Adrenal gland (tissue), 12 donors: ENCODE results near the gene OR2M5. TPM values are rescaled to one million over a fixed set of nuclear protein-coding genes. Genes with fewer than 3 reads are reported as not detected.

Source experiments
- DNase-seq, 7 donors: peaks; one replicate each; pipeline ENCODE4 v3.0.0-alpha.2; 2019 to 2020
- H3K27ac ChIP-seq, 5 donors: fragments of 200-600 bp; sonication (generic) in 4 of 5; 1 replicate in 3 of 5; 2 replicates in 2 of 5; pipeline versions ENCODE4 v1.5.1 to v1.8.0; 2016 to 2020; ENCODE audit warnings: mild to moderate bottlenecking in 1 of 5
- H3K27me3 ChIP-seq: fragments of 200-600 bp; 2 replicates; pipeline ENCODE4 v1.8.0; 2021
- H3K36me3 ChIP-seq, 2 donors: fragments of 200-600 bp; replicated peaks in 1 of 2; 1 replicate in 1 of 2; 2 replicates in 1 of 2; pipeline versions ENCODE4 v1.5.1 to v1.8.0; 2018 to 2022
- H3K4me1 ChIP-seq, 2 donors: fragments of 200-600 bp; replicated peaks in 1 of 2; 1 replicate in 1 of 2; 2 replicates in 1 of 2; pipeline versions ENCODE4 v1.5.1 to v1.8.0; 2018 to 2021
- H3K4me3 ChIP-seq, 4 donors: fragments of 200-600 bp; sonication (generic) in 3 of 4; one replicate each; pipeline ENCODE4 v1.5.1; 2016 to 2018
- H3K9me3 ChIP-seq, 3 donors: fragments of 200-600 bp; sonication (generic) in 1 of 3; replicated peaks in 1 of 3; 1 replicate in 2 of 3; 2 replicates in 1 of 3; pipeline versions ENCODE4 v1.5.1 to v1.8.0; 2016 to 2021
- POLR2A ChIP-seq, 2 donors: fragments of 450-650 bp; IDR thresholded peaks; one replicate each; pipeline ENCODE4 v1.6.1; 2017; ENCODE audit warnings: antibody characterized with exemption in 2 of 2, mild to moderate bottlenecking in 2 of 2, moderate library complexity in 1 of 2
- WGBS, 4 donors: extraction: QIAGEN DNeasy Blood & Tissue Kit in 2 of 4; methylation state at CpG; one replicate each; pipeline versions ENCODE4 v1.1.5 to v1.1.7; 2013 to 2017; 5-methylcytosine and 5-hydroxymethylcytosine counted together
- intact Hi-C, 2 donors: fragments of 100-400 bp; cut with DNase I; formaldehyde crosslinking; loops; one replicate each; pipeline versions ENCODE4 v1.14.1 to v1.15.0; 2022 to 2023
- polyA plus RNA-seq, 3 donors: library from polyadenylated mRNA; stranded (reverse); fragments of 200-250 nt in 2 of 3; fragments of 350-450 nt in 1 of 3; fragmentation: Illumina TruSeq in 1 of 3; extraction: RNeasy Lipid Tissue Mini Kit (QIAGEN cat#74804) in 1 of 3; gene quantifications; one replicate each; pipeline ENCODE4 v1.2.3, GENCODE V29; 2013 to 2014
- total RNA-seq, 9 donors: library from RNA; depleted of rRNA in 4 of 9; stranded (reverse); fragments of >200 nt in 4 of 9; fragments of 120-200 nt in 1 of 9; fragmentation: NEBNext Ultra II Directional in 1 of 9; extraction: Animal tissue kit (Norgen Biotek cat#: 25700) in 1 of 9; gene quantifications; one replicate each; pipeline versions ENCODE4 v1.1.0 to v1.2.4, GENCODE V29; 2013 to 2023
- TF ChIP-seq, protein P1 (sequence below), 6 experiments: fragments of 450-650 bp in 4 of 6; fragments of 200-600 bp in 2 of 6; sonication (generic) in 1 of 6; IDR thresholded peaks; 1 replicate in 5 of 6; 2 replicates in 1 of 6; pipeline versions ENCODE4 v1.5.1 to v1.8.0; 2016 to 2021; ENCODE audit warnings: antibody characterized with exemption in 6 of 6, mild to moderate bottlenecking in 2 of 6, moderate library complexity in 1 of 6
- donor health status: healthy with polysubstance abuse.
- donor health status: Bipolar disorder and iron deficiency.
- donor health status: DM: yes; HTN: yes; CAD: no.
- donor health status: DM: no; HTN: no; CAD: no.
- donor health status: DM: no; HTN: no; CAD: no.
- donor health status: DM: yes; HTN: yes; CAD: no.

OR2M5 gene
- total and polyA plus RNA-seq, 12 donors: not detected

DNA sequence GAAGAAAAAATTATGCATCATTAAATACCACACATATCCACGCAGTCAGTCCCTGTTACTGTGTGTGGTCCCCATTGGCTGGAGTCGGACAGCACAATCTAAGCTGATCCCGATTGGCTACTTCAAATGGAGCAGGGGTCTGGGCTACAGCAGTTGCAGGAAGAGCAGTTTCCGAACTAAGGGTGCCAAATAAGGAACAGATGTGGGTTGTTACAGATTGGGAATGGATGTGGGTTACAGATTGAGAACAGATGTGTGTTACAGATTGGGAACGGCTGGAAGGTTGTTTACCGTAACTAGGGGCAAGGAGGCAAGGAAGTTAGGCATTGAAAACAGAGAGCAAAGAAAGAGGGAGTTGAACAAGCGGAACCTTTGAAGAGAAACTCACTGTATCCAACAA is 30.1 kb upstream of the OR2M5 start:
- Histone ChIP-seq H3K4me3 (no peak overlapping the region), H3K27ac (no peak overlapping the region), H3K9me3 (peaks cover 0 to 4% (median 0%) of the 10 kb centered on the region in 3 donors), H3K27me3 (no peaks in the 10 kb centered on the region), H3K36me3 (no peaks in the 10 kb centered on the region), H3K4me1 (no peaks in the 10 kb centered on the region)
- intact Hi-C loops: no loop called here
- no peak for TF ChIP-seq POLR2A (IDR thresholded peaks at IDR 0.05)
- TF ChIP-seq, protein P1, sequence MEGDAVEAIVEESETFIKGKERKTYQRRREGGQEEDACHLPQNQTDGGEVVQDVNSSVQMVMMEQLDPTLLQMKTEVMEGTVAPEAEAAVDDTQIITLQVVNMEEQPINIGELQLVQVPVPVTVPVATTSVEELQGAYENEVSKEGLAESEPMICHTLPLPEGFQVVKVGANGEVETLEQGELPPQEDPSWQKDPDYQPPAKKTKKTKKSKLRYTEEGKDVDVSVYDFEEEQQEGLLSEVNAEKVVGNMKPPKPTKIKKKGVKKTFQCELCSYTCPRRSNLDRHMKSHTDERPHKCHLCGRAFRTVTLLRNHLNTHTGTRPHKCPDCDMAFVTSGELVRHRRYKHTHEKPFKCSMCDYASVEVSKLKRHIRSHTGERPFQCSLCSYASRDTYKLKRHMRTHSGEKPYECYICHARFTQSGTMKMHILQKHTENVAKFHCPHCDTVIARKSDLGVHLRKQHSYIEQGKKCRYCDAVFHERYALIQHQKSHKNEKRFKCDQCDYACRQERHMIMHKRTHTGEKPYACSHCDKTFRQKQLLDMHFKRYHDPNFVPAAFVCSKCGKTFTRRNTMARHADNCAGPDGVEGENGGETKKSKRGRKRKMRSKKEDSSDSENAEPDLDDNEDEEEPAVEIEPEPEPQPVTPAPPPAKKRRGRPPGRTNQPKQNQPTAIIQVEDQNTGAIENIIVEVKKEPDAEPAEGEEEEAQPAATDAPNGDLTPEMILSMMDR (IDR thresholded peaks at IDR 0.05): no peak
- WGBS, 4 donors: 73 to 77% (median 75%) methylated on average over 7 of the region's 7 CpGs
- DNase-seq: no peak

DNA sequence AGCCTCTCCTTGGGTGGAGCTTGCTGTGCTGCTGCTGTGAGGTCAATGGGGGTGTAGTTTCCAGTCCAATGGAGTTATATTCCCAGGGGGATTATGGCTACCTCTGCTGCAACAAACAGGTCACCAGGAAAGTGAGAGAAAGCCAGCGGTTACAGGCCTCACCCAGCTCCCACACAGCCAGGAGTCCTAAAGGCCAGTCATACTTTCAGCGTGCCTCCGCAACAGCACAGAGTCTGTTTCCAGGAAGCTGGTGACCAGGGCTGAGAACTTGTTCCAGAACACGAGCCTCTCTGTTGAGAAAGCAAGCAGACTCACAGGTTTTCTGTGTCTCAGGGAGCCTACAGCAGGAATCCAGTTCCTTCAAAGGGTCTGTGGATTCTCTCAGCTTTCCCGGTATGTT is 17.3 kb upstream of the OR2M5 start:
- TF ChIP-seq POLR2A (IDR thresholded peaks at IDR 0.05): no peak
- TF ChIP-seq, protein P1 (IDR thresholded peaks at IDR 0.05): no peak
- Histone ChIP-seq H3K4me3 (no peak overlapping the region), H3K4me1 (no peaks in the 10 kb centered on the region), H3K36me3 (no peaks in the 10 kb centered on the region), H3K9me3 (no peaks in the 10 kb centered on the region), H3K27me3 (no peaks in the 10 kb centered on the region), H3K27ac (no peak overlapping the region)
- intact Hi-C loops: no loop called here
- WGBS, 4 donors: 80 to 92% (median 84%) methylated on average over 4 to 5 of the region's 5 CpGs
- DNase-seq: no peak

GRCh38 chr1:248136811-248137210 is 8.1 kb upstream of the OR2M5 start:
- intact Hi-C loops: no loop called here

GRCh38 chr1:248140846-248141245 is 4.1 kb upstream of the OR2M5 start:
- intact Hi-C loops: no loop called here
- H3K27ac ChIP-seq: no peak overlapping the region
- TF ChIP-seq POLR2A (IDR thresholded peaks at IDR 0.05): no peak
- TF ChIP-seq, protein P1 (IDR thresholded peaks at IDR 0.05): no peak
- WGBS, 4 donors: 71 to 75% (median 74%) methylated on average over 1 of the region's 1 CpG
- no peaks in the 10 kb centered on the region for H3K9me3 ChIP-seq
- no peak overlapping the region for H3K4me3 ChIP-seq
- no peaks in the 10 kb centered on the region for H3K4me1 ChIP-seq
- no peaks in the 10 kb centered on the region for H3K27me3 ChIP-seq
- no peak for DNase-seq
- H3K36me3 ChIP-seq: no peaks in the 10 kb centered on the region

More at GRCh38 chr1:248136811-248137210, 8.1 kb upstream of the OR2M5 start:
- WGBS, 4 donors: 56 to 81% (median 66%) methylated on average over 15 to 21 of the region's 21 CpGs
- TF ChIP-seq POLR2A (IDR thresholded peaks at IDR 0.05): no peak
- TF ChIP-seq, protein P1 (IDR thresholded peaks at IDR 0.05): no peak
- H3K4me1 ChIP-seq: no peaks in the 10 kb centered on the region
- DNase-seq: no peak
- H3K4me3 ChIP-seq: no peak overlapping the region
- H3K27ac ChIP-seq: no peak overlapping the region
- H3K36me3 ChIP-seq: no peaks in the 10 kb centered on the region
- H3K27me3 ChIP-seq: no peaks in the 10 kb centered on the region
- no peaks in the 10 kb centered on the region for H3K9me3 ChIP-seq
